Activated CD8-positive, alpha-beta memory T cell treated with anti-CD3 and anti-CD28 coated beads, Interleukin-2, amount 50 U/mL, for 24 hours (primary cell): Measurements from ENCODE around the gene RASSF3.

Experiments used
- DNase-seq: peaks from one replicate; pipeline ENCODE4 v3.0.0-alpha.2; 2020; ENCODE audit errors: extremely low read depth

Gene RASSF3

DNA sequence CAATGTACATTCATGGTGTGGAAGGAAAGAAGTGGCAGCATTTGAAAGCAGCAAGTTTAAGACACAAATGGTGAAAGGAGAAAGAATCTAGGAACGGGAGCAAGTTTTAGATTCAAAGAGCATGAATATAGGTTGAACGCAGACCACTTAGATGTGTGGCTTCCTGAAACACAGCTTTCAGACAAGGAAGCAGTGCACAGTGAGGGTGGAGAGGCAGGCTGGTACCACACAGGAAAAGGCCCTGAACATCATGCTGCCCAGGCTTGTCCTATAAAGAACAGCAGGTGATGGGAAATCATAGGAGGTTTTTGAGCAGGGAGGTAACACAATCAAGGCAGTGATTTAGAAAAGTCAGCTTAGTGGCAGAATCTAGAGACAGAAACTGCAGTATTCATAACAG lies 113.3 kb downstream of the RASSF3 start:
- no peak for DNase-seq

DNA sequence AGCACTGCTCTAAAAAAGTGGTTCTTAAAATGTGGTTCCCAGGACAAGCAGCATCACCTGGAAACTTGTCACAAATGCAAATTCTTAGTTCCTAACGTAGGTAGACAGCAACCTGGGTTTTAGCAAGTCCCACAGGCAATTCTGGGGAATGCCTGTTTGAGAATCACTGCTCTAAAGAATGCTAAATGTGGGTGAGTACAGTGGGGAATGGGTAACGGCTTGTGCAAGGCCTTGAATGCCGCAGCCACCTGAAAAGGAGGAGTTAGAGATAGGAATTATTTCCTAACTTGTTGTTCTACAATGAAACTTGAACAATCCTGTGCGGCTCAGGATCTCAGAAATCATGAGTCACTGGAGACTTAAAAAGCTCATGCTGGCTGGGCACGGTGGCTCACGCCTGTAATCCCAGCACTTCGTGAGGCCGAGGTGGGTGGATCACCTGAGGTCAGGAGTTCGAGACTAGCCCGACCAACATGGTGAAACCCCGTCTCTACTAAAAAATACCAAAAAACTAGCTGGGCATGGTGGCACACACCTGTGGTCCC lies 114.0 kb downstream of the RASSF3 start:
- DNase-seq, result no peak

DNA sequence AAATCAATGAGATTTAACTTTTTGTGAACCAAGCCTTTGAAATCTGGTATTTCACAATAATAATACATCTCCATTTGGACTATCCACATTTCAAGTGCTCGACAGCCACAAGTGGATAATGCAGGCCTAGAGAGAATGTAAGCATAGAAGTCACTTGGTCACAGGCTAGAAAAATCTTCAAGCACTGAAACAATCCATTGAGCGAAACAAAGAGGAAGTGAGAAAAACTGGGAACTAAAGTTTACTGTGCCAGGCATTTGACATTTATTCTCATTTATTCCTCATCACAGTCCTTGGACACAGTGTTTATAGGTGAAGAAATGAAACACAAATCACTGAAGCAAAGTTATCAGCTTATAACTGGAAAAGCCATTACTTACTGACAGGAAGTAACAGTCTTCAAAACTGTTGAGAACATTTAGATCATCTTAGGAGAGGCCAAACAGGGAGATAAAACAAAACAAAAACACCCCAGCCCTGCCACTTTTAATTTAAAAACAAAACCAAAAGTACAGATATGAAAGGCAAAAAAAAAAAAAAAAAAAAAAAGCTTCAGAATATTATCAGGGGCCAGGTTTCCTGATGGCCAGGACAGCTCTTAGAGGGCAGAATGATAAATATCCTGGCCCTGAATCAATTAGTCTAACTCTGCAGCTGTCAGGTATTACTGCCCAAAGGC lies 119.8 kb downstream of the RASSF3 start:
- DNase-seq, result no peak

GRCh38 chr12:64730588-64730969 lies 120.3 kb downstream of the RASSF3 start:
- no peak for DNase-seq

- DNase-seq, result no peak
Measured at GRCh38 chr12:64731683-64732082, 121.4 kb downstream of the RASSF3 start.

DNA sequence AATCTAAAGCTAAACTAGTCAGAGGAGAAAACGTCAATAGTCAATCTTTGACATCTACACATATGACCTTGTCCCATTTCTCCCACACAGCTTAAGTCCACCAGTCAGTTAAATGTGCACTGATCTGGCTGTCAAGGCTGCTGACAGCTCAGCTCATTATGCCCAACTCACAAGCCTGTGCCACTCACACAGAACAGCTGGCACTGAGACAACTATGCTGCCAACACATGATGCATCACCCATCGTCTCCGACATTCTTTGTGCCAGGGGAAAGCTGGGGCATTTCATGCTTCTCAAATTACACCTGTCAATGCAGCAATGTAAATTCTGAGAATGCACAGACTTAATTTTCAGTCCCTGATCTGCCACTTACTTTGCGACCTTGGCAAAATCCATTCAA lies 123.6 kb downstream of the RASSF3 start:
- DNase-seq, result no peak

- DNase-seq, result no peak
Measured at GRCh38 chr12:64735442-64735841, 125.1 kb downstream of the RASSF3 start.

DNA sequence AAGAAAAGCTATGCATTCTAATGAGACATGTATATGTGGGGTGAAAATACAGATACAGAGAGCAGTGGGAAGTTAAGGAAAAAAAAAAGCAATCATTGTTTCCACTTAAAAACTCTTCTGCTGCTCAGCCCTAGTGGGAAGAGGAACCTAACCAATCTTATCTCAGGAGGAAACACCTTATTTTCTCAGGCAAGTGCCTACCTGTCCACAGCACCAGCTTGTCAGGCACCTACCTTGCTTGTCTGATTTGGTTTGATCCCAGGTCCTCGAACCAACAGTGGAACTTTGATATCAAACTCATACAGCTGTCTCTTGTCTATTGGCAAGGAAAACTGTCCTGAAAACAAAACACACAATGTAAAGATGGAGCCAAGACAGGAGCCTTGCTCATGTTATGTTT lies 126.5 kb downstream of the RASSF3 start:
- no peak for DNase-seq

DNA sequence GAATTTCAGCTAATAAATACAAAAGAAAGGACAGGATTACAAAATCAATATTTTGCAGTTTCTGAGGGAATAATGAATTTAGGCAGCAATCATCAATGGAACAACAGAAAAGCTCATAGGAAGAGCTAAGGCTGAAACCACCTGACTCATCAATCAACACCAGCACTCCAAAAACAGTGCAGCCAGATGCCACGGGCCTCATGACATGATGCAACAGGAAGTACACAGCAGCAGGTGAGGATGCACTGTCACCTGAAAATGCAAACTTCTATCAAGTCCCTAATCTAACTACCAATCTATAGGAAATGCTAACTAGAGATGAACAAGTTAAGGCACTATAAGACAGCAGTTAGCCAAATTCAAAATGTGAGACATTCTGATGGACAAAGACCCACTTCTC lies 127.2 kb downstream of the RASSF3 start:
- no peak for DNase-seq

GRCh38 chr12:64739778-64740177 lies 129.5 kb downstream of the RASSF3 start:
- no peak for DNase-seq

GRCh38 chr12:64740646-64741045 lies 130.4 kb downstream of the RASSF3 start:
- no peak for DNase-seq

DNA sequence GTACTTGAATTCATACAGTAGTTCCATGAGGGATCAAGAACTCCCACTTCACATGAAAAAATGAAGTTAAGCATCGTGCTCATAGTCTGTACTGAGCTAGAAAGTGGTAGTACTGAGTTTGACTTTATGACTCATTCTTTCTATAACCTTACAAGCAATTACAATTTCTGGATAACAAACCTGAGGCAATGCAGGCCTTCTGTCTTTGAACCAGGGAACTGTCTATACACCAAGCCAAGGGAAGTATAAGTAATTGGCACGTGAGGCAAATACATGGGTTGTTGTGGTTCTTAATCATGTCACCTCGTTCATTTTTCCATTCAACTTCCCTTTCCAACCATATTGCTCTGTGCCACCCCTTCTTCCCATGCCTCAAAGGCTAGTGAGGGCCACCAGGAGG lies 132.1 kb downstream of the RASSF3 start:
- no peak for DNase-seq

DNA sequence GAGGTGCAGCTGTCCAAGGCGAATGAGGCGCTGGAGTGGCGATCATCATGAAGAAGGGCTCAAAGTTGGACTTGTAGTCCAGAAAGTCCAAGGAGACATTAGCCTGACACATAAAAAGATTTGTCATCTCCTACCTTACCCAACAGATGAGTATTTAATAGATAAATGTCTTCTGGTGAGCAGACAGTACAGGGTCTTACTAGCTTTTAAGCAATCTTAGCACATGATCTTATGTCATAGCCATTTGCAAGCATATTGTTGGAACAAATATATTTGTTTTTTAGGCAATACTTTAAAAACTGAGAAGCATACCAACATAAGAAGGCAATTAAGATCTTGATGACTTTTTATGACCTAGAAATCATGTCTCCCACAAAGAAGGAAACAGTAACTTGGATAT lies 132.9 kb downstream of the RASSF3 start:
- DNase-seq, result no peak

GRCh38 chr12:64744422-64745258 lies 134.3 kb downstream of the RASSF3 start:
- DNase-seq, result no peak

DNA sequence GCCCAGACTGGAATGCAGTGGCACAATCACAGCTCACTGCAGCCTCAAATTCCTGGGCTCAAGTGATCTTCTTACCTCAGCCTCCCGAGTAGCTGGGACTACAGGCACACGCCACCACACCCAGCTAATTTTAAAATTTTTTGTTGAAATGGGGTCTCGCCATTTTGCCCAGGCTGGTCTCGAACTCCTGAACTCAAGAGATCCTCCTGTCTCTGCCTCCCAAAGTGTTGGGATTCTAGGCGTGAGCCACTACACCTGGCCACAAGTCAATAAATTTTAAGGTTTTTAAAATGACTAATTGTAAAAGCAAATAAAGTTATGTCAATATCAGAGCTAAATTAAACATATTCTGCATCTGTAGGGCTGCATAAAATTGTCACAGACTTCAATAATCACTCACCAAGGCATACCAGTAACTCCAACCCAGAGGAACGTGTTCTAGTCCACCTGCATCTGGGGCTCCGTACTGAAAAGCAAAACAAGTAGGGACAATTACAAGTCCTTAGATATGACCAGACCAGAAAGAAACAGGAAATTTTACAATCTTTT lies 135.0 kb downstream of the RASSF3 start:
- no peak for DNase-seq

- DNase-seq, result no peak
Measured at GRCh38 chr12:64745980-64746379, 135.7 kb downstream of the RASSF3 start.

DNA sequence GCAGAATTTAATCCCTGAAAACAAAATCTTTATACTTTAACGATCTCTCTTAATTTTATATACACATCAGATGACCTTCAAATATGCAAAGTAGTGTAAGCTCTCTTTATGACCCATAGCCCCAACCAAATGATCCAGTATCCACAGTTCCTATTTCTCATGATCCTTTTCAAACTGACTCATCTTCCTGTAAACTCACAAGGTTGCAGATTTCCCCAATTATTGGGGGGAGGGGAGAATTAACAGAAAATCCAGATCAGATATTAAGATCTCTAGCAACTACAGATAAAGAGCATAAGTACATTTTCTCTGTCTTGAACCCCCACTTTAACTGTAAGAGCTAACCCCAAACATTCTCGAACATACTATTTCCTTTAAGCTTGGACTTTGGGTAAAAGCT lies 136.4 kb downstream of the RASSF3 start:
- DNase-seq, result no peak
